K562 (cell line): ENCODE measurements around the gene CLEC10A. TPM values are rescaled to one million over a fixed set of nuclear protein-coding genes. Genes with fewer than 3 reads are reported as not detected.

Source experiments
- EGR1 ChIP-seq: fragments of 450-650 bp; conservative IDR thresholded peaks from 2 replicates; pipeline ENCODE4 v1.6.1; 2017; ENCODE audit warnings: mild to moderate bottlenecking
- EP300 ChIP-seq: IDR thresholded peaks from 2 replicates; pipeline ENCODE4 v1.6.1; 2012; ENCODE audit warnings: low read length, improper control_type of control experiment
- FOSL1 ChIP-seq: fragments of 200-800 bp; sonication (Bioruptor generic); conservative IDR thresholded peaks from 2 replicates; pipeline ENCODE4 v1.6.1; 2016; ENCODE audit warnings: missing genetic modification characterization, missing compliant biosample characterization
- HEY1 ChIP-seq: fragments of 250-450 bp; sonication (Bioruptor Pico); IDR thresholded peaks from 2 replicates; pipeline ENCODE4 v1.5.0; 2020; ENCODE audit warnings: mild to moderate bottlenecking, moderate library complexity, borderline replicate concordance
- KDM4B ChIP-seq, 2 experiments: fragments of 450-650 bp in 1 of 2; sonication (generic) in 1 of 2; IDR thresholded peaks; 2 replicates each; pipeline ENCODE4 v1.6.1; 2016 to 2017; ENCODE audit warnings: borderline replicate concordance in 2 of 2, antibody characterized with exemption in 1 of 2, low read depth in 1 of 2, mild to moderate bottlenecking in 1 of 2
- KLF1 ChIP-seq: fragments of 450-650 bp; IDR thresholded peaks from 2 replicates; pipeline ENCODE4 v1.6.1; 2016; ENCODE audit warnings: missing genetic modification characterization, missing compliant biosample characterization
- MIER1 ChIP-seq: fragments of 450-650 bp; IDR thresholded peaks from 2 replicates; pipeline ENCODE4 v1.6.1; 2016; ENCODE audit warnings: antibody characterized with exemption, mild to moderate bottlenecking, low read depth
- NFE2L1 ChIP-seq: fragments of 450-650 bp; IDR thresholded peaks from 2 replicates; pipeline ENCODE4 v1.6.1; 2016; ENCODE audit warnings: missing genetic modification characterization, low read depth, mild to moderate bottlenecking, missing compliant biosample characterization, moderate library complexity, borderline replicate concordance
- SPI1 ChIP-seq: IDR thresholded peaks from 2 replicates; pipeline ENCODE4 v1.6.1; 2011; ENCODE audit warnings: low read depth, low read length, control low read depth, borderline replicate concordance
- SRSF1 ChIP-seq: fragments of 200-400 bp; formaldehyde crosslinking; IDR thresholded peaks from 2 replicates; pipeline ENCODE4 v1.6.1; 2017; ENCODE audit warnings: mild to moderate bottlenecking, low read depth, low read length, moderate library complexity
- ZNF143 ChIP-seq: sonication (generic); formaldehyde crosslinking; IDR thresholded peaks from 2 replicates; pipeline ENCODE4 v1.9.0; 2022; ENCODE audit warnings: mild to moderate bottlenecking, missing genetic modification reagents
- ZNF436 ChIP-seq: fragments of 250-450, 450-650 bp; sonication (Bioruptor Pico); formaldehyde crosslinking; IDR thresholded peaks from 2 replicates; pipeline ENCODE4 v1.7.0; 2020; ENCODE audit warnings: mild to moderate bottlenecking
- ZNF586 ChIP-seq: fragments of 450-650 bp; formaldehyde crosslinking; conservative IDR thresholded peaks from 2 replicates; pipeline ENCODE4 v1.4.0; 2020; ENCODE audit warnings: mild to moderate bottlenecking, moderate library complexity
- ZNF699 ChIP-seq: fragments of 250-450 bp; sonication (Bioruptor Pico); IDR thresholded peaks from 2 replicates; pipeline ENCODE4 v1.8.0; 2021; ENCODE audit warnings: mild to moderate bottlenecking, moderate library complexity; ENCODE audit not compliant: insufficient replicate concordance
- polyA plus RNA-seq, 8 experiments: library from polyadenylated mRNA; depleted of rRNA in 4 of 8; stranded (reverse) in 5 of 8; unstranded in 3 of 8; fragments of >200 nt; fragmentation: Nextera tagmentation in 2 of 8; fragmentation: Illumina TruSeq in 1 of 8; extraction: Ambion mirVana in 2 of 8; extraction: Trizol in 1 of 8; gene quantifications; 2 replicates each; pipeline versions ENCODE4 v1.2.1 to v1.2.3, GENCODE V29; 2011 to 2014; ENCODE audit warnings: inconsistent platforms in 1 of 8, missing spikeins in 1 of 8
- total RNA-seq, 7 experiments: library from RNA; depleted of rRNA in 6 of 7; stranded (reverse); fragments of >200 nt in 6 of 7; fragmentation: Illumina TruSeq in 2 of 7; extraction: Trizol in 2 of 7; gene quantifications; 2 replicates each; pipeline versions ENCODE4 v1.2.1 to v1.2.3, GENCODE V29; 2011 to 2021; ENCODE audit warnings: low replicate concordance in 1 of 7
- TF ChIP-seq, protein P1 (sequence below): fragments of 250-450 bp; sonication (Bioruptor Pico); IDR thresholded peaks from 2 replicates; pipeline ENCODE4 v1.5.0; 2021
- TF ChIP-seq, protein P2 (sequence below): fragments of 250-450 bp; sonication (Bioruptor Pico); IDR thresholded peaks from 2 replicates; pipeline ENCODE4 v1.9.0; 2021; ENCODE audit warnings: mild to moderate bottlenecking, inconsistent platforms
- TF ChIP-seq, protein P3 (sequence below): fragments of 150-350 bp; conservative IDR thresholded peaks from 2 replicates; pipeline ENCODE4 v1.6.1; 2014; ENCODE audit warnings: low read length
- TF ChIP-seq, protein P4 (sequence below): fragments of 150-350 bp; IDR thresholded peaks from 2 replicates; pipeline ENCODE4 v1.6.1; 2014; ENCODE audit warnings: low read depth, mild to moderate bottlenecking, low read length, borderline replicate concordance

Gene CLEC10A
- total and polyA plus RNA-seq, 9 of the 15 experiments (the other 6 are each of a cell fraction or from before 2014, with no cell fraction given): 0.04 to 0.11 (median 0.05) TPM; not detected in 6

DNA sequence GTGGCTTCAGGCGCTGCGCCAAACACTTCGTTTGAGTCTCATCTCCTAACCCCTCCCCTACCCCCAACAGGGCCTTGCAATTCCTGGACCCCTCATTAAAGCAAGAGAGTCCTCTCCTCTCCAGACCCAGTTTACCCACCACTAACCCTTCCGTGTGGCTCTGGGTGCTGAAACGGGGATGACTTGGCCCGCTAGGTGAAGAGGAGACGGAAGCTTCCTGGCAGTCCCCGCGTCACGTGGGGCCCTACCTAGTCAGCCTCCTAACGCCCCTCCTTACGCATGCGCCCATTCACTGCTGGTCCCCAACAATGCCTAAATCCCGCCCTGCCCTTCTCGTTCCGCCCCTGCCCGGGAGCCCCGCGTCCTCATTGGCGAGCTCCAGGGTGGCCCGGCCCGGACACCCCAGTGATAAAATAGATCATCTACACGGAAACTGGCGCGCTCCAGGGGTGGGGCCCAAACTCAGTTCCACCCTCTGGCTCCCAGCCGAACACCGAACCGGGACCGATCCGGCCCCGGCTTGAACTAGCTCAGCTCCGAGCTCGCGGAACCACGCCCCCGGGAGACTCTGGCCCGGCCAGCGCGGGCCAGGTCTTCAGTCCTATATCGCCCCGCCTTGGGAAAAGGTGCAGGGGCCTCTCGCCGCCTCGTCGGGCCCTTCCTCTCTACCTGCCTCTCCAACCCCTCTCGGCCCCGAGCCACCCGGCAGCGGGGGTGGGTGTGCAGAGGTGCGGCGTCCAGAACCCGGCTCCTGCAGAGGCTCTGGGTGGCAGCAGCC, 44.3 kb downstream of the CLEC10A start, which contains the start of gene SLC16A13 (continued):
- no peak for TF ChIP-seq MIER1
- no peak for TF ChIP-seq SRSF1
- no peak for TF ChIP-seq SPI1
- TF ChIP-seq HEY1 (CRISPR knock-in tag): no peak
- TF ChIP-seq ZNF143: no peak
- no peak for TF ChIP-seq NFE2L1 (tag)
- TF ChIP-seq ZNF586 (CRISPR knock-in tag): no peak
- TF ChIP-seq ZNF436: no peak
- TF ChIP-seq EGR1: peak; percentile 28; the same call in 1 of the 2 replicates
- TF ChIP-seq, protein P1, sequence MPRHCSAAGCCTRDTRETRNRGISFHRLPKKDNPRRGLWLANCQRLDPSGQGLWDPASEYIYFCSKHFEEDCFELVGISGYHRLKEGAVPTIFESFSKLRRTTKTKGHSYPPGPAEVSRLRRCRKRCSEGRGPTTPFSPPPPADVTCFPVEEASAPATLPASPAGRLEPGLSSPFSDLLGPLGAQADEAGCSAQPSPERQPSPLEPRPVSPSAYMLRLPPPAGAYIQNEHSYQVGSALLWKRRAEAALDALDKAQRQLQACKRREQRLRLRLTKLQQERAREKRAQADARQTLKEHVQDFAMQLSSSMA (CRISPR knock-in tag): no peak
- TF ChIP-seq ZNF699 (CRISPR knock-in tag): no peak
- TF ChIP-seq, protein P2, sequence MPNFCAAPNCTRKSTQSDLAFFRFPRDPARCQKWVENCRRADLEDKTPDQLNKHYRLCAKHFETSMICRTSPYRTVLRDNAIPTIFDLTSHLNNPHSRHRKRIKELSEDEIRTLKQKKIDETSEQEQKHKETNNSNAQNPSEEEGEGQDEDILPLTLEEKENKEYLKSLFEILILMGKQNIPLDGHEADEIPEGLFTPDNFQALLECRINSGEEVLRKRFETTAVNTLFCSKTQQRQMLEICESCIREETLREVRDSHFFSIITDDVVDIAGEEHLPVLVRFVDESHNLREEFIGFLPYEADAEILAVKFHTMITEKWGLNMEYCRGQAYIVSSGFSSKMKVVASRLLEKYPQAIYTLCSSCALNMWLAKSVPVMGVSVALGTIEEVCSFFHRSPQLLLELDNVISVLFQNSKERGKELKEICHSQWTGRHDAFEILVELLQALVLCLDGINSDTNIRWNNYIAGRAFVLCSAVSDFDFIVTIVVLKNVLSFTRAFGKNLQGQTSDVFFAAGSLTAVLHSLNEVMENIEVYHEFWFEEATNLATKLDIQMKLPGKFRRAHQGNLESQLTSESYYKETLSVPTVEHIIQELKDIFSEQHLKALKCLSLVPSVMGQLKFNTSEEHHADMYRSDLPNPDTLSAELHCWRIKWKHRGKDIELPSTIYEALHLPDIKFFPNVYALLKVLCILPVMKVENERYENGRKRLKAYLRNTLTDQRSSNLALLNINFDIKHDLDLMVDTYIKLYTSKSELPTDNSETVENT (CRISPR knock-in tag): no peak
- no peak for TF ChIP-seq KLF1 (tag)
- peak in 1 of 2 experiments; percentile 42; a peak in 1 of 4 replicates for TF ChIP-seq KDM4B (IDR thresholded peaks at IDR 0.05; ENCODE audit: borderline replicate concordance in 2 of 2, low read depth in 1 of 2)
- TF ChIP-seq, protein P3, sequence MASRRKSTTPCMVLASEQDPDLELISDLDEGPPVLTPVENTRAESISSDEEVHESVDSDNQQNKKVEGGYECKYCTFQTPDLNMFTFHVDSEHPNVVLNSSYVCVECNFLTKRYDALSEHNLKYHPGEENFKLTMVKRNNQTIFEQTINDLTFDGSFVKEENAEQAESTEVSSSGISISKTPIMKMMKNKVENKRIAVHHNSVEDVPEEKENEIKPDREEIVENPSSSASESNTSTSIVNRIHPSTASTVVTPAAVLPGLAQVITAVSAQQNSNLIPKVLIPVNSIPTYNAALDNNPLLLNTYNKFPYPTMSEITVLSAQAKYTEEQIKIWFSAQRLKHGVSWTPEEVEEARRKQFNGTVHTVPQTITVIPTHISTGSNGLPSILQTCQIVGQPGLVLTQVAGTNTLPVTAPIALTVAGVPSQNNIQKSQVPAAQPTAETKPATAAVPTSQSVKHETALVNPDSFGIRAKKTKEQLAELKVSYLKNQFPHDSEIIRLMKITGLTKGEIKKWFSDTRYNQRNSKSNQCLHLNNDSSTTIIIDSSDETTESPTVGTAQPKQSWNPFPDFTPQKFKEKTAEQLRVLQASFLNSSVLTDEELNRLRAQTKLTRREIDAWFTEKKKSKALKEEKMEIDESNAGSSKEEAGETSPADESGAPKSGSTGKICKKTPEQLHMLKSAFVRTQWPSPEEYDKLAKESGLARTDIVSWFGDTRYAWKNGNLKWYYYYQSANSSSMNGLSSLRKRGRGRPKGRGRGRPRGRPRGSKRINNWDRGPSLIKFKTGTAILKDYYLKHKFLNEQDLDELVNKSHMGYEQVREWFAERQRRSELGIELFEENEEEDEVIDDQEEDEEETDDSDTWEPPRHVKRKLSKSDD: no peak
- TF ChIP-seq, protein P4, sequence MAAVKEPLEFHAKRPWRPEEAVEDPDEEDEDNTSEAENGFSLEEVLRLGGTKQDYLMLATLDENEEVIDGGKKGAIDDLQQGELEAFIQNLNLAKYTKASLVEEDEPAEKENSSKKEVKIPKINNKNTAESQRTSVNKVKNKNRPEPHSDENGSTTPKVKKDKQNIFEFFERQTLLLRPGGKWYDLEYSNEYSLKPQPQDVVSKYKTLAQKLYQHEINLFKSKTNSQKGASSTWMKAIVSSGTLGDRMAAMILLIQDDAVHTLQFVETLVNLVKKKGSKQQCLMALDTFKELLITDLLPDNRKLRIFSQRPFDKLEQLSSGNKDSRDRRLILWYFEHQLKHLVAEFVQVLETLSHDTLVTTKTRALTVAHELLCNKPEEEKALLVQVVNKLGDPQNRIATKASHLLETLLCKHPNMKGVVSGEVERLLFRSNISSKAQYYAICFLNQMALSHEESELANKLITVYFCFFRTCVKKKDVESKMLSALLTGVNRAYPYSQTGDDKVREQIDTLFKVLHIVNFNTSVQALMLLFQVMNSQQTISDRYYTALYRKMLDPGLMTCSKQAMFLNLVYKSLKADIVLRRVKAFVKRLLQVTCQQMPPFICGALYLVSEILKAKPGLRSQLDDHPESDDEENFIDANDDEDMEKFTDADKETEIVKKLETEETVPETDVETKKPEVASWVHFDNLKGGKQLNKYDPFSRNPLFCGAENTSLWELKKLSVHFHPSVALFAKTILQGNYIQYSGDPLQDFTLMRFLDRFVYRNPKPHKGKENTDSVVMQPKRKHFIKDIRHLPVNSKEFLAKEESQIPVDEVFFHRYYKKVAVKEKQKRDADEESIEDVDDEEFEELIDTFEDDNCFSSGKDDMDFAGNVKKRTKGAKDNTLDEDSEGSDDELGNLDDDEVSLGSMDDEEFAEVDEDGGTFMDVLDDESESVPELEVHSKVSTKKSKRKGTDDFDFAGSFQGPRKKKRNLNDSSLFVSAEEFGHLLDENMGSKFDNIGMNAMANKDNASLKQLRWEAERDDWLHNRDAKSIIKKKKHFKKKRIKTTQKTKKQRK: no peak
- 0 out of 2 replicates have a peak, but pooled peaks have one; percentile 25 for TF ChIP-seq FOSL1
- no peak for TF ChIP-seq EP300
